Osteoblast (primary cell): ENCODE results near the gene CALHM1. TPM values are rescaled to one million over a fixed set of nuclear protein-coding genes. Genes with fewer than 3 reads are reported as not detected.

Experiments used
- DNase-seq: peaks from one replicate; pipeline ENCODE4 v3.0.0; 2011; ENCODE audit warnings: low spot score, mixed read lengths; ENCODE audit not compliant: insufficient read length; ENCODE audit errors: missing footprints
- H2AFZ ChIP-seq: 2 replicates; pipeline ENCODE4 v1.6.0; 2011; ENCODE audit warnings: mild to moderate bottlenecking, low read length
- H3K27ac ChIP-seq: 2 replicates; pipeline ENCODE4 v1.5.1; 2011; ENCODE audit warnings: mild to moderate bottlenecking, low read depth, low read length, moderate library complexity
- H3K27me3 ChIP-seq: 2 replicates; pipeline ENCODE4 v1.6.0; 2012; ENCODE audit warnings: mild to moderate bottlenecking, control low read depth, inconsistent platforms, low read length, moderate library complexity; ENCODE audit not compliant: insufficient read depth
- H3K36me3 ChIP-seq: 2 replicates; pipeline ENCODE4 v1.5.1; 2011; ENCODE audit warnings: mild to moderate bottlenecking, low read length, control low read depth, moderate library complexity; ENCODE audit not compliant: insufficient read depth
- H3K4me1 ChIP-seq: 2 replicates; pipeline ENCODE4 v1.5.1; 2011; ENCODE audit warnings: mild to moderate bottlenecking, low read length, control low read depth, moderate library complexity; ENCODE audit not compliant: insufficient read depth
- H3K4me2 ChIP-seq: 2 replicates; pipeline ENCODE4 v1.6.0; 2011; ENCODE audit warnings: mild to moderate bottlenecking, low read length; ENCODE audit not compliant: insufficient read depth
- H3K4me3 ChIP-seq: fragments of 200-600 bp; sonication (generic); 3 replicates; pipeline ENCODE4 v1.5.1; 2012; ENCODE audit warnings: mild to moderate bottlenecking, low read length, inconsistent platforms; ENCODE audit not compliant: insufficient read depth
- H3K79me2 ChIP-seq: 2 replicates; pipeline ENCODE4 v1.6.0; 2012; ENCODE audit warnings: mild to moderate bottlenecking, low read length, control low read depth, inconsistent platforms; ENCODE audit not compliant: insufficient read depth
- H3K9me3 ChIP-seq: 2 replicates; pipeline ENCODE4 v1.5.1; 2011; ENCODE audit warnings: low read depth, low read length, control low read depth
- H4K20me1 ChIP-seq: 2 replicates; pipeline ENCODE4 v1.6.0; 2012; ENCODE audit warnings: mild to moderate bottlenecking, low read length, control low read depth; ENCODE audit not compliant: insufficient read depth
- total RNA-seq: library from RNA; depleted of rRNA; stranded (reverse); fragments of >200 nt; gene quantifications from 2 replicates; pipeline ENCODE4 v1.2.3, GENCODE V29; 2012
- TF ChIP-seq, protein P1 (sequence below): IDR thresholded peaks from 2 replicates; pipeline ENCODE4 v1.5.1; 2011; ENCODE audit warnings: mild to moderate bottlenecking, low read depth, low read length, moderate library complexity; ENCODE audit errors: extremely low read depth

Gene CALHM1
- total RNA-seq, 1 donor = not detected

DNA sequence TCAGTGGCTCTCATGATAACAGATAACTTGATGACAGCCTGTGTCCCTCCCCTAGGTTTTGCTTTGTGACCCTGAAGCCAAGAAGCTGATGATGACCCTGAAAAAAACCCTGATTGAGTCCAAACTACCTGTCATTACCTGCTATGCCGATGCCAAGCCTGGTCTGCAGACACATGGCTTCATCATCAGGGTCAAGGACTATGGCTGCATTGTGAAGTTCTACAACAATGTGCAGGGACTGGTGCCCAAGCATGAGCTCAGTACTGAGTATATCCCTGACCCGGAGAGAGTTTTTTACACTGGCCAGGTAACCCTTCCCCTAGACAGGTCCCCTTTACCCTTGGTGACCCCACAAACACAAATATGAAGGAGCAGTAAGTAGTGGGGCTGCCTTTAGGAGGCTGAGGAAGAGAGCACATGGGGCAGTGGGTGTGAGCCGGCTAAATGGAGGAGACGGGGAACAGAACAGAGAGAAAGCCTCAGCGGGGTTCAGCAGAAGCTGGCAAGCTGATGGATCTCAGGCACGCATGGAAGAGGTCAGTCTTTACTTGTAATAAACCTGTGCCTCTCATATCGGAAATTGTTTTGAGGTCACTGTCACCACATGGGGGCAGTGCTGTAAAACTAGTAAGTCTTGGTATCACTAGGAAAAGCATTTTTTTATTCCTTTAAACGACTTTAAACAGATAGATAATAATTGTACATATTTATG is 42.1 kb downstream of the CALHM1 start:
- no peak overlapping the region for H3K4me2 ChIP-seq
- H3K36me3 ChIP-seq = peaks cover 92% of the 10 kb centered on the region
- peaks cover 3% of the 10 kb centered on the region for H4K20me1 ChIP-seq
- DNase-seq = peak; percentile 83
- TF ChIP-seq, protein P1, sequence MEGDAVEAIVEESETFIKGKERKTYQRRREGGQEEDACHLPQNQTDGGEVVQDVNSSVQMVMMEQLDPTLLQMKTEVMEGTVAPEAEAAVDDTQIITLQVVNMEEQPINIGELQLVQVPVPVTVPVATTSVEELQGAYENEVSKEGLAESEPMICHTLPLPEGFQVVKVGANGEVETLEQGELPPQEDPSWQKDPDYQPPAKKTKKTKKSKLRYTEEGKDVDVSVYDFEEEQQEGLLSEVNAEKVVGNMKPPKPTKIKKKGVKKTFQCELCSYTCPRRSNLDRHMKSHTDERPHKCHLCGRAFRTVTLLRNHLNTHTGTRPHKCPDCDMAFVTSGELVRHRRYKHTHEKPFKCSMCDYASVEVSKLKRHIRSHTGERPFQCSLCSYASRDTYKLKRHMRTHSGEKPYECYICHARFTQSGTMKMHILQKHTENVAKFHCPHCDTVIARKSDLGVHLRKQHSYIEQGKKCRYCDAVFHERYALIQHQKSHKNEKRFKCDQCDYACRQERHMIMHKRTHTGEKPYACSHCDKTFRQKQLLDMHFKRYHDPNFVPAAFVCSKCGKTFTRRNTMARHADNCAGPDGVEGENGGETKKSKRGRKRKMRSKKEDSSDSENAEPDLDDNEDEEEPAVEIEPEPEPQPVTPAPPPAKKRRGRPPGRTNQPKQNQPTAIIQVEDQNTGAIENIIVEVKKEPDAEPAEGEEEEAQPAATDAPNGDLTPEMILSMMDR = peak; percentile 63
- no peak overlapping the region for H3K27ac ChIP-seq
- H3K4me3 ChIP-seq = no peak overlapping the region
- H3K79me2 ChIP-seq = no peaks in the 10 kb centered on the region
- no peaks in the 10 kb centered on the region for H3K9me3 ChIP-seq
- no peak overlapping the region for H2AFZ ChIP-seq
- no peaks in the 10 kb centered on the region for H3K27me3 ChIP-seq
- no peaks in the 10 kb centered on the region for H3K4me1 ChIP-seq

DNA sequence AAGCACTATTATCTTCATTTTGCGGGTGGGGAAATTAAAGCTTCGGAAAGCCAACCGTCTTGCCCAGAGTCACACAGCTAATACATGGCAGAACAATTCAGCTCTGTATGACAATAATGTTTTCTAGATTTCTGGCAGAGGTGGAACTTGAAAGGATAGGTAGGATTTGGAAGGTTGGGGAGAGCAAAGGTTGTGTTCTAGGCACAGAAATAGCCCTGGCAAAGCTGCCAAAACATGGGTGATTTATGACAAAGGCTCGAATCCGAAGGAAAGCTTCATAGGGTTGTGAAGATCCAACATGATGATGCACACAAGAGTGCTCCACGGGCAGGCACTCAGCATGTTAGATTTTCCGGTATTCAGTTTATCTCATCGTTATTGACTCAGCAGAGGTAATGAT is 43.1 kb downstream of the CALHM1 start:
- DNase-seq = no peak
- no peak overlapping the region for H3K4me3 ChIP-seq
- H3K4me2 ChIP-seq = no peak overlapping the region
- no peaks in the 10 kb centered on the region for H3K27me3 ChIP-seq
- peaks cover 95% of the 10 kb centered on the region for H3K36me3 ChIP-seq
- no peaks in the 10 kb centered on the region for H3K79me2 ChIP-seq
- no peaks in the 10 kb centered on the region for H3K9me3 ChIP-seq
- H3K27ac ChIP-seq = no peak overlapping the region
- TF ChIP-seq, protein P1 = no peak
- H4K20me1 ChIP-seq = peaks cover 3% of the 10 kb centered on the region
- H2AFZ ChIP-seq = no peak overlapping the region
- no peaks in the 10 kb centered on the region for H3K4me1 ChIP-seq

DNA sequence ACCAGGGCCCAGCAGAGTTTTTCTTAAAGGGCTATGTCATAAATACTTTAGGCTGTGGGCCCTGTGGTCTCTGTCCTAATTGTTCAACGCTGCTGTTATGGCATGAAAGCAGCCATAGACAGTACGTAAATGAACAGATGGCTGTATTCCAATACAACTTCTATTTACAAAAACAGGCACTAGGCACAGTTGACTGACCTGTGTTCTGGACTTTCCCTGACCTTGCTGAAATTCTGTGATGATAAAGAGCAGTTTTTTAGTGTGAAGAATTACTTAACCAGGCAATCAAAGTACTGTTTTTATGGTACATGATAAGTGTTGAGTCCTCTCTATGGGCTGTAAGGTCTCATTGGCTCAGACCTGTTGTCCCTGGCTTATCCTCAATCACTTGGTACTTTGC is 45.1 kb downstream of the CALHM1 start:
- Histone ChIP-seq H3K27ac (no peak overlapping the region), H3K4me1 (no peaks in the 10 kb centered on the region), H3K36me3 (peaks cover 95% of the 10 kb centered on the region), H4K20me1 (peaks cover 3% of the 10 kb centered on the region), H3K4me2 (no peak overlapping the region), H3K27me3 (no peaks in the 10 kb centered on the region), H3K9me3 (no peaks in the 10 kb centered on the region), H3K79me2 (no peaks in the 10 kb centered on the region), H2AFZ (no peak overlapping the region), H3K4me3 (no peak overlapping the region)
- DNase-seq = no peak
- TF ChIP-seq, protein P1 = no peak

Other genes with a start within 250 kb of the CALHM1 start
- gene RPEL1, start 213.0 kb downstream of the CALHM1 start, total RNA-seq = 0.29 and 0.36 TPM in 2 replicates
- 0.29 and 0.36 TPM in 2 replicates for gene INA, start 181.8 kb downstream of the CALHM1 start, total RNA-seq
- 16.6 and 18.9 TPM in 2 replicates for gene PCGF6, start 107.8 kb downstream of the CALHM1 start, total RNA-seq
- gene TAF5, start 90.9 kb downstream of the CALHM1 start, total RNA-seq = 3.3 and 3.8 TPM in 2 replicates
- gene ATP5MK, start 62.4 kb downstream of the CALHM1 start, total RNA-seq = 145 and 163 TPM in 2 replicates
- gene PDCD11, start 62.3 kb downstream of the CALHM1 start, total RNA-seq = 18.8 and 19.2 TPM in 2 replicates
- 54.6 and 56.3 TPM in 2 replicates for gene CALHM2, start 6.5 kb downstream of the CALHM1 start, total RNA-seq
- gene CALHM3, start 20.3 kb upstream of the CALHM1 start, total RNA-seq = not detected in 2 replicates
- gene NEURL1, start 34.8 kb upstream of the CALHM1 start, total RNA-seq = under 0.01 TPM in 1 of 2 replicates, not detected in the other